ENCODE measurements around the gene TFEB. TPM values are rescaled to one million over a fixed set of nuclear protein-coding genes. Genes with fewer than 3 reads are reported as not detected.

TFEB gene
- polyA plus RNA-seq, 1 donor: 86.0 TPM

GRCh38 chr6:41763470-41763869 is 28.1 kb upstream of the TFEB start:
- H3K36me3 ChIP-seq (ENCODE audit: control insufficient read depth, insufficient read depth, low read length): no peaks in the 10 kb centered on the region
- H3K27me3 ChIP-seq (ENCODE audit: control insufficient read depth, insufficient read depth, low read length): no peaks in the 10 kb centered on the region
- no peak overlapping the region for H3K27ac ChIP-seq (ENCODE audit: low read length)
- no peak overlapping the region for H3K4me3 ChIP-seq (ENCODE audit: low read length)
- DNase-seq: no peak
- H3K9me3 ChIP-seq (ENCODE audit: control insufficient read depth, low read depth, low read length): no peaks in the 10 kb centered on the region
- peaks cover 6% of the 10 kb centered on the region for H3K4me1 ChIP-seq (ENCODE audit: control insufficient read depth, insufficient read depth, low read length)
- no CpG with 5 or more reads among the region's 2 CpGs for WGBS (ENCODE audit: insufficient coverage, low lambda C conversion rate)

- no peaks in the 10 kb centered on the region for H3K4me1 ChIP-seq (ENCODE audit: control insufficient read depth, insufficient read depth, low read length)
- WGBS (ENCODE audit: insufficient coverage, low lambda C conversion rate): no CpG with 5 or more reads among the region's 2 CpGs
- no peak overlapping the region for H3K4me3 ChIP-seq (ENCODE audit: low read length)
- H3K9me3 ChIP-seq (ENCODE audit: control insufficient read depth, low read depth, low read length): no peaks in the 10 kb centered on the region
- H3K36me3 ChIP-seq (ENCODE audit: control insufficient read depth, insufficient read depth, low read length): no peaks in the 10 kb centered on the region
- no peaks in the 10 kb centered on the region for H3K27me3 ChIP-seq (ENCODE audit: control insufficient read depth, insufficient read depth, low read length)
- H3K27ac ChIP-seq (ENCODE audit: low read length): no peak overlapping the region
- no peak for DNase-seq
Observed at GRCh38 chr6:41759905-41760579, 24.6 kb upstream of the TFEB start.

GRCh38 chr6:41759106-41759904 is 23.9 kb upstream of the TFEB start:
- Histone ChIP-seq H3K27me3 (ENCODE audit: control insufficient read depth, insufficient read depth, low read length) (no peaks in the 10 kb centered on the region), H3K27ac (ENCODE audit: low read length) (no peak overlapping the region), H3K36me3 (ENCODE audit: control insufficient read depth, insufficient read depth, low read length) (no peaks in the 10 kb centered on the region), H3K9me3 (ENCODE audit: control insufficient read depth, low read depth, low read length) (no peaks in the 10 kb centered on the region), H3K4me1 (ENCODE audit: control insufficient read depth, insufficient read depth, low read length) (no peaks in the 10 kb centered on the region), H3K4me3 (ENCODE audit: low read length) (no peak overlapping the region)
- no CpG with 5 or more reads among the region's 13 CpGs for WGBS (ENCODE audit: insufficient coverage, low lambda C conversion rate)
- DNase-seq: no peak

GRCh38 chr6:41758641-41759035 is 23.2 kb upstream of the TFEB start:
- Histone ChIP-seq H3K36me3 (ENCODE audit: control insufficient read depth, insufficient read depth, low read length) (no peaks in the 10 kb centered on the region), H3K27ac (ENCODE audit: low read length) (no peak overlapping the region), H3K27me3 (ENCODE audit: control insufficient read depth, insufficient read depth, low read length) (no peaks in the 10 kb centered on the region), H3K4me1 (ENCODE audit: control insufficient read depth, insufficient read depth, low read length) (no peaks in the 10 kb centered on the region), H3K4me3 (ENCODE audit: low read length) (no peak overlapping the region), H3K9me3 (ENCODE audit: control insufficient read depth, low read depth, low read length) (no peaks in the 10 kb centered on the region)
- no peak for DNase-seq
- WGBS (ENCODE audit: insufficient coverage, low lambda C conversion rate): no CpG with 5 or more reads among the region's 6 CpGs

- H3K9me3 ChIP-seq (ENCODE audit: control insufficient read depth, low read depth, low read length): no peaks in the 10 kb centered on the region
- no peaks in the 10 kb centered on the region for H3K4me1 ChIP-seq (ENCODE audit: control insufficient read depth, insufficient read depth, low read length)
- no peaks in the 10 kb centered on the region for H3K36me3 ChIP-seq (ENCODE audit: control insufficient read depth, insufficient read depth, low read length)
- no peaks in the 10 kb centered on the region for H3K27me3 ChIP-seq (ENCODE audit: control insufficient read depth, insufficient read depth, low read length)
- DNase-seq: no peak
- no CpG with 5 or more reads among the region's 8 CpGs for WGBS (ENCODE audit: insufficient coverage, low lambda C conversion rate)
- H3K4me3 ChIP-seq (ENCODE audit: low read length): no peak overlapping the region
- no peak overlapping the region for H3K27ac ChIP-seq (ENCODE audit: low read length)
Observed at GRCh38 chr6:41757931-41758640, 22.7 kb upstream of the TFEB start.

GRCh38 chr6:41757271-41757670 is 21.9 kb upstream of the TFEB start:
- no peak for DNase-seq
- Histone ChIP-seq H3K9me3 (ENCODE audit: control insufficient read depth, low read depth, low read length) (no peaks in the 10 kb centered on the region), H3K27me3 (ENCODE audit: control insufficient read depth, insufficient read depth, low read length) (no peaks in the 10 kb centered on the region), H3K27ac (ENCODE audit: low read length) (no peak overlapping the region), H3K4me1 (ENCODE audit: control insufficient read depth, insufficient read depth, low read length) (no peaks in the 10 kb centered on the region), H3K4me3 (ENCODE audit: low read length) (no peak overlapping the region), H3K36me3 (ENCODE audit: control insufficient read depth, insufficient read depth, low read length) (no peaks in the 10 kb centered on the region)
- WGBS (ENCODE audit: insufficient coverage, low lambda C conversion rate): no CpG with 5 or more reads among the region's 6 CpGs

- no peak overlapping the region for H3K27ac ChIP-seq (ENCODE audit: low read length)
- WGBS (ENCODE audit: insufficient coverage, low lambda C conversion rate): no CpG with 5 or more reads among the region's 13 CpGs
- no peaks in the 10 kb centered on the region for H3K9me3 ChIP-seq (ENCODE audit: control insufficient read depth, low read depth, low read length)
- H3K36me3 ChIP-seq (ENCODE audit: control insufficient read depth, insufficient read depth, low read length): no peaks in the 10 kb centered on the region
- no peak overlapping the region for H3K4me3 ChIP-seq (ENCODE audit: low read length)
- DNase-seq: no peak
- no peaks in the 10 kb centered on the region for H3K27me3 ChIP-seq (ENCODE audit: control insufficient read depth, insufficient read depth, low read length)
- H3K4me1 ChIP-seq (ENCODE audit: control insufficient read depth, insufficient read depth, low read length): no peaks in the 10 kb centered on the region
Observed at GRCh38 chr6:41756354-41756753, 20.9 kb upstream of the TFEB start.

- DNase-seq: no peak
- no CpG with 5 or more reads among the region's 4 CpGs for WGBS (ENCODE audit: insufficient coverage, low lambda C conversion rate)
- Histone ChIP-seq H3K4me1 (ENCODE audit: control insufficient read depth, insufficient read depth, low read length) (no peaks in the 10 kb centered on the region), H3K4me3 (ENCODE audit: low read length) (no peak overlapping the region), H3K27me3 (ENCODE audit: control insufficient read depth, insufficient read depth, low read length) (no peaks in the 10 kb centered on the region), H3K27ac (ENCODE audit: low read length) (no peak overlapping the region), H3K9me3 (ENCODE audit: control insufficient read depth, low read depth, low read length) (no peaks in the 10 kb centered on the region), H3K36me3 (ENCODE audit: control insufficient read depth, insufficient read depth, low read length) (no peaks in the 10 kb centered on the region)
Observed at GRCh38 chr6:41755895-41756294, 20.5 kb upstream of the TFEB start.

GRCh38 chr6:41750374-41750773 is 15.0 kb upstream of the TFEB start:
- Histone ChIP-seq H3K4me1 (ENCODE audit: control insufficient read depth, insufficient read depth, low read length) (no peaks in the 10 kb centered on the region), H3K36me3 (ENCODE audit: control insufficient read depth, insufficient read depth, low read length) (no peaks in the 10 kb centered on the region), H3K27me3 (ENCODE audit: control insufficient read depth, insufficient read depth, low read length) (no peaks in the 10 kb centered on the region), H3K4me3 (ENCODE audit: low read length) (no peak overlapping the region), H3K27ac (ENCODE audit: low read length) (no peak overlapping the region), H3K9me3 (ENCODE audit: control insufficient read depth, low read depth, low read length) (no peaks in the 10 kb centered on the region)
- no peak for DNase-seq
- WGBS (ENCODE audit: insufficient coverage, low lambda C conversion rate): 100% methylated on average over 1 of the region's 3 CpGs

GRCh38 chr6:41748542-41748941 is 13.1 kb upstream of the TFEB start:
- Histone ChIP-seq H3K27ac (ENCODE audit: low read length) (no peak overlapping the region), H3K4me1 (ENCODE audit: control insufficient read depth, insufficient read depth, low read length) (no peaks in the 10 kb centered on the region), H3K4me3 (ENCODE audit: low read length) (no peak overlapping the region), H3K36me3 (ENCODE audit: control insufficient read depth, insufficient read depth, low read length) (no peaks in the 10 kb centered on the region), H3K9me3 (ENCODE audit: control insufficient read depth, low read depth, low read length) (no peaks in the 10 kb centered on the region), H3K27me3 (ENCODE audit: control insufficient read depth, insufficient read depth, low read length) (no peaks in the 10 kb centered on the region)
- no peak for DNase-seq
- no CpG with 5 or more reads among the region's 3 CpGs for WGBS (ENCODE audit: insufficient coverage, low lambda C conversion rate)

Measured in large intestine (tissue), 3 donors.